Measurements from ENCODE around the gene NUDCD2. TPM values are rescaled to one million over a fixed set of nuclear protein-coding genes. Genes with fewer than 3 reads are reported as not detected.

The NUDCD2 gene
- total and polyA plus RNA-seq, 9 of the 15 experiments (the other 6 are each of a cell fraction or from before 2014, with no cell fraction given): 14.6 to 76.9 (median 32.5) TPM

DNA sequence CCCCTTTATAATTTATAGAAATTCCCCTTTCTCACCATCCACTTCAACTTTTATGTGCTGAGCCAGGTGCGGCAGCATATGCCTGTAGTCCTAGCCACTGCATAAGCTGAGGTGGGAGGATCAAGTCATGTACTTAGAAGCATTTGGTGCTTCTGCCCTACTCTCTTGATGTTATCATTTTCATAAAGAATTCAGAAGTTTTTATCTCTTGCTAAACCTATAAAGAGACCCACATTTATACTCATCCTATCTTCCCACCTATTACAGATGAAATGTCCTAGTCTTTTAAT, 19.0 kb upstream of the NUDCD2 start (continued):
- TF ChIP-seq SP1 (CRISPR knock-in tag; IDR thresholded peaks at IDR 0.05) (no peak), ZNF431 (CRISPR knock-in tag; IDR thresholded peaks at IDR 0.05) (no peak), NCOA4 (IDR thresholded peaks at IDR 0.05; ENCODE audit: partially characterized antibody) (no peak)

DNA sequence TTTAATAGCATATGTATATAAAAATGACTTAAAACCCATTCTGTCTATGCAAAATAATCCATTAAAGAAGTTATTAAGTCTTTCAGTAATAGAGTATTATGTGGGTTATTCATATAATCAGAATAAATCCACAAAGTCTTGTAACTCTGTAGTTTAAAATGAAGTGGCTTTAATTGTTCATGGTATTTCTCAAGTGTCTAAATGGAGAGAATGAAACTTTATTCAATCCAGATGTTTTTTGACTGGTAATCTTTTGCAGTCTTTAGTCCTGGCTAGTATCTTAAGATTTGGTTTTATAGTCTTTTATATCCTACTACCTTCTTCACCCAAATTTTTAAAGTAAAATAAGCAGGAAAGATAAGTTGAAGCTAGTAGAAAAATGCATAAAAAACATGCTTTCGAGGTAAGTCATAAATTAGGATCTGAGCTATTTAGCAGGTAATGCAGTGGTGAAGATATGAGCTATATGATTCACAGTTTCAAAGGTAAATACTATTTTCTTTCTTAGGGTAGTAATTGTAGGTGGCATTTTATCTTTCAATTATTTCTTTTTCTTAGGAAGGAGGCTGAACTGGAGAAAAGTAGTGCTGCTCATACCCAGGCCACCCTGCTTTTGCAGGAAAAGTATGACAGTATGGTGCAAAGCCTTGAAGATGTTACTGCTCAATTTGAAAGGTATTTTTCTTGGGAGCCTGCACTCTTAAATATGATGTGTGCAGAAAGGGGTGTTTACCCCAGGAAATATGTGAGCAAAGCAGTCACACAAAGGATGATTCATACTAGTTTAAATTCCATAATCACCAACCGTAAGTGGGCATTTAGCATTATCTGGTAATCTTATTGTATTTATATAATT, 18.5 kb upstream of the NUDCD2 start:
- BruUV-seq (replicated peaks): no TSS peak
- Histone ChIP-seq H3K36me3 (ENCODE audit: control insufficient read depth, insufficient read depth, low read length) (peaks cover 91% of the 10 kb centered on the region), H3K27ac (ENCODE audit: extremely low read depth, low read depth, low read length) (no peak overlapping the region), H3K9ac (ENCODE audit: insufficient read depth in 1 of 2, low read depth in 2 of 2, low read length in 2 of 2) (no peak overlapping the region), H2AFZ (ENCODE audit: low read depth, low read length) (no peak overlapping the region), H3K9me3 (replicated peaks; ENCODE audit: control insufficient read depth, insufficient read depth, low read depth, low read length) (no peaks in the 10 kb centered on the region), H3K4me1 (replicated peaks in 1 of 2; ENCODE audit: control insufficient read depth in 2 of 2, insufficient read depth in 2 of 2, low read length in 2 of 2) (no peaks in the 10 kb centered on the region), H4K20me1 (replicated peaks; ENCODE audit: control insufficient read depth, insufficient read depth, low read length) (no peaks in the 10 kb centered on the region), H3K4me2 (ENCODE audit: insufficient read depth, low read length) (no peak overlapping the region), H3K27me3 (ENCODE audit: control insufficient read depth in 2 of 2, insufficient read depth in 2 of 2, low read length in 2 of 2) (no peaks in the 10 kb centered on the region), H3K4me3 (no peak overlapping the region), H3K79me2 (ENCODE audit: control insufficient read depth, insufficient read depth, low read length) (no peaks in the 10 kb centered on the region), H3K9me1 (ENCODE audit: control insufficient read depth, insufficient read depth, low read length) (no peaks in the 10 kb centered on the region)
- ChIA-PET CTCF (ENCODE audit: low intra/inter-chr PET ratio) (no interaction called here), POLR2A (interaction anchor here (1.2 to 1.6 kb wide), 2 partner anchors 10 to 17 kb away, joined by 3 to 6 read pairs; no protein-coding TSS in a partner anchor)
- in situ Hi-C loops (cut with MboI): no loop called here
- 90% methylated on average over 2 of the region's 2 CpGs for WGBS (ENCODE audit: insufficient coverage, low coverage, missing lambda C conversion rate)
- FAIRE-seq (no peak), DNase-seq (ENCODE audit: extremely low read depth in 1 of 4, low spot score in 3 of 4) (no peak), ATAC-seq (no peak)
- intact Hi-C loops (cut with micrococcal nuclease): no loop called here
- TF ChIP-seq, protein P1, sequence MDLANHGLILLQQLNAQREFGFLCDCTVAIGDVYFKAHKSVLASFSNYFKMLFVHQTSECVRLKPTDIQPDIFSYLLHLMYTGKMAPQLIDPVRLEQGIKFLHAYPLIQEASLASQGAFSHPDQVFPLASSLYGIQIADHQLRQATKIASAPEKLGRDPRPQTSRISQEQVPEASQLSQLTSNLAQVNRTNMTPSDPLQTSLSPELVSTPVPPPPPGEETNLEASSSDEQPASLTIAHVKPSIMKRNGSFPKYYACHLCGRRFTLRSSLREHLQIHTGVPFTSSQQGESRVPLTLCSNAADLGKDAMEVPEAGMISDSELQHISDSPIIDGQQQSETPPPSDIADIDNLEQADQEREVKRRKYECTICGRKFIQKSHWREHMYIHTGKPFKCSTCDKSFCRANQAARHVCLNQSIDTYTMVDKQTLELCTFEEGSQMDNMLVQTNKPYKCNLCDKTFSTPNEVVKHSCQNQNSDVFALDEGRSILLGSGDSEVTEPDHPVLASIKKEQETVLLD (IDR thresholded peaks at IDR 0.05): no peak
- TF ChIP-seq, protein P2, sequence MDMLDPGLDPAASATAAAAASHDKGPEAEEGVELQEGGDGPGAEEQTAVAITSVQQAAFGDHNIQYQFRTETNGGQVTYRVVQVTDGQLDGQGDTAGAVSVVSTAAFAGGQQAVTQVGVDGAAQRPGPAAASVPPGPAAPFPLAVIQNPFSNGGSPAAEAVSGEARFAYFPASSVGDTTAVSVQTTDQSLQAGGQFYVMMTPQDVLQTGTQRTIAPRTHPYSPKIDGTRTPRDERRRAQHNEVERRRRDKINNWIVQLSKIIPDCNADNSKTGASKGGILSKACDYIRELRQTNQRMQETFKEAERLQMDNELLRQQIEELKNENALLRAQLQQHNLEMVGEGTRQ (CRISPR knock-in tag; IDR thresholded peaks at IDR 0.05): no peak
- no peak for TF ChIP-seq GMEB1 (CRISPR knock-in tag; IDR thresholded peaks at IDR 0.05)
- TF ChIP-seq KHSRP (IDR thresholded peaks at IDR 0.05): no peak
- no peak for TF ChIP-seq KLF1 (tag; IDR thresholded peaks at IDR 0.05)
- no peak for TF ChIP-seq HNRNPUL1 (IDR thresholded peaks at IDR 0.05; ENCODE audit: low read length)
- TF ChIP-seq ELK3 (CRISPR knock-in tag; IDR thresholded peaks at IDR 0.05): no peak
- no peak for TF ChIP-seq TFAP4 (CRISPR knock-in tag; IDR thresholded peaks at IDR 0.05; ENCODE audit: borderline replicate concordance)
- no peak for TF ChIP-seq HDAC1 (IDR thresholded peaks at IDR 0.05)
- TF ChIP-seq BCOR (IDR thresholded peaks at IDR 0.05): no peak
- no peak for TF ChIP-seq CBX5 (IDR thresholded peaks at IDR 0.05; ENCODE audit: borderline replicate concordance, low read depth)

All from K562 (cell line).